ENCODE results near the gene MYL12A. TPM values are rescaled to one million over a fixed set of nuclear protein-coding genes. Genes with fewer than 3 reads are reported as not detected.

MYL12A gene
- total RNA-seq, 2 donors from 2014 or later, result 102 to 174 TPM

GRCh38 chr18:3225588-3225987, 22.0 kb upstream of the MYL12A start:
- Histone ChIP-seq H3K27me3 (no peaks in the 10 kb centered on the region), H3K9me3 (no peaks in the 10 kb centered on the region), H3K36me3 (replicated peaks in 1 of 2; ENCODE audit: insufficient read depth in 1 of 2, low read depth in 2 of 2) (no peaks in the 10 kb centered on the region), H3K4me1 (peaks cover 24% of the 10 kb centered on the region), H3K4me3 (no peak overlapping the region), H3K27ac (peak overlapping the region in 2 of 4 donors; percentile 1 to 59)
- no peak for DNase-seq
- TF ChIP-seq POLR2A (IDR thresholded peaks at IDR 0.05), result no peak
- TF ChIP-seq CTCF (IDR thresholded peaks at IDR 0.05), result no peak
- intact Hi-C loops (cut with DNase I), result no loop called here
- peak; percentile 27 for ATAC-seq
- 21 to 34% methylated on average over 3 of the region's 3 CpGs for WGBS, 2 donors

- ATAC-seq, result no peak
- WGBS, 2 donors, result 89 to 94% methylated on average over 6 of the region's 6 CpGs
- TF ChIP-seq POLR2A (IDR thresholded peaks at IDR 0.05) (no peak), CTCF (IDR thresholded peaks at IDR 0.05) (no peak)
- Histone ChIP-seq H3K27ac (peak overlapping the region in 1 of 4 donors; percentile 59), H3K4me1 (peaks cover 22% of the 10 kb centered on the region), H3K27me3 (no peaks in the 10 kb centered on the region), H3K36me3 (replicated peaks in 1 of 2; ENCODE audit: insufficient read depth in 1 of 2, low read depth in 2 of 2) (no peaks in the 10 kb centered on the region), H3K9me3 (no peaks in the 10 kb centered on the region), H3K4me3 (no peak overlapping the region)
- DNase-seq, result no peak
- intact Hi-C loops (cut with DNase I), result no loop called here
Observed at GRCh38 chr18:3226048-3226447, 21.6 kb upstream of the MYL12A start.

GRCh38 chr18:3230401-3231334, 16.9 kb upstream of the MYL12A start:
- H3K9me3 ChIP-seq, result no peaks in the 10 kb centered on the region
- 80 to 86% methylated on average over 9 of the region's 9 CpGs for WGBS, 2 donors
- no peaks in the 10 kb centered on the region for H3K36me3 ChIP-seq (replicated peaks in 1 of 2; ENCODE audit: insufficient read depth in 1 of 2, low read depth in 2 of 2)
- no peak for TF ChIP-seq CTCF (IDR thresholded peaks at IDR 0.05)
- no peak for TF ChIP-seq POLR2A (IDR thresholded peaks at IDR 0.05)
- peak; percentile 63 for ATAC-seq
- H3K27me3 ChIP-seq, result no peaks in the 10 kb centered on the region
- peaks cover 27% of the 10 kb centered on the region for H3K4me1 ChIP-seq
- intact Hi-C loops (cut with DNase I), result no loop called here
- peak in 3 of 4 donors; percentile 35 to 65 (median 53) for DNase-seq
- no peak overlapping the region for H3K4me3 ChIP-seq
- H3K27ac ChIP-seq, result no peak overlapping the region

GRCh38 chr18:3233004-3233403, 14.6 kb upstream of the MYL12A start:
- ATAC-seq (no peak), DNase-seq (no peak)
- H3K9me3 ChIP-seq, result no peaks in the 10 kb centered on the region
- H3K36me3 ChIP-seq (replicated peaks in 1 of 2; ENCODE audit: insufficient read depth in 1 of 2, low read depth in 2 of 2), result no peaks in the 10 kb centered on the region
- WGBS, 2 donors, result 85 to 90% methylated on average over 1 of the region's 1 CpG
- TF ChIP-seq POLR2A (IDR thresholded peaks at IDR 0.05), result no peak
- TF ChIP-seq CTCF (IDR thresholded peaks at IDR 0.05), result no peak
- H3K4me3 ChIP-seq, result no peak overlapping the region
- no peaks in the 10 kb centered on the region for H3K27me3 ChIP-seq
- peaks cover 25% of the 10 kb centered on the region for H3K4me1 ChIP-seq
- intact Hi-C loops (cut with DNase I), result no loop called here
- H3K27ac ChIP-seq, result peak overlapping the region; percentile 1 to 58 (median 17)

All from body of pancreas (tissue), 4 donors.